GM18868 (cell line): ENCODE data around the gene PDAP1.
"Not testable (repeated sequence)": the region's sequence is repeated elsewhere in the genome, so short reads cannot be mapped to it uniquely, and the experiment has no call there.

Experiments used
- ATAC-seq: cut with Tn5 transposase; IDR thresholded peaks from one replicate; pipeline ENCODE4 v1.9.1; 2021; ENCODE audit warnings: mild to moderate bottlenecking, moderate library complexity; ENCODE audit not compliant: unreplicated experiment

Gene PDAP1

GRCh38 chr7:99380032-99380822 is 28.2 kb downstream of the PDAP1 start:
- peak; percentile 36 for ATAC-seq

GRCh38 chr7:99379693-99380031 is 28.7 kb downstream of the PDAP1 start:
- not testable (repeated sequence) for ATAC-seq

- ATAC-seq: no peak
Measured at GRCh38 chr7:99379043-99379577, 29.3 kb downstream of the PDAP1 start.

- peak; percentile 41 for ATAC-seq
Measured at GRCh38 chr7:99375070-99375807, 33.2 kb downstream of the PDAP1 start.

- peak; percentile 62 for ATAC-seq
Measured at GRCh38 chr7:99374111-99375064, 34.0 kb downstream of the PDAP1 start, which contains the start of gene ARPC1B. Gene ARPC1B (plus strand): TSS chr7:99374730. CDS start chr7:99385715, 10,985 bp downstream.

- no peak for ATAC-seq
Measured at GRCh38 chr7:99373091-99374066, 35.0 kb downstream of the PDAP1 start.

GRCh38 chr7:99372275-99373090 is 35.9 kb downstream of the PDAP1 start:
- no peak for ATAC-seq

GRCh38 chr7:99371376-99371920 is 36.9 kb downstream of the PDAP1 start:
- no peak for ATAC-seq

- ATAC-seq: no peak
Measured at GRCh38 chr7:99369767-99370391, 38.5 kb downstream of the PDAP1 start.

- ATAC-seq: no peak
Measured at GRCh38 chr7:99368750-99369389, 39.5 kb downstream of the PDAP1 start.

- no peak for ATAC-seq
Measured at GRCh38 chr7:99366646-99367045, 41.8 kb downstream of the PDAP1 start.

GRCh38 chr7:99365318-99366141 is 42.9 kb downstream of the PDAP1 start:
- no peak for ATAC-seq

GRCh38 chr7:99363286-99363685 is 45.1 kb downstream of the PDAP1 start:
- ATAC-seq: no peak

GRCh38 chr7:99362801-99363200 is 45.6 kb downstream of the PDAP1 start:
- no peak for ATAC-seq

GRCh38 chr7:99359465-99360154 is 48.8 kb downstream of the PDAP1 start:
- no peak for ATAC-seq

GRCh38 chr7:99358521-99358920 is 49.9 kb downstream of the PDAP1 start:
- ATAC-seq: not testable (repeated sequence)
